HEK293 (cell line): ENCODE measurements around the gene CXCL11.

Experiments
- CTCF ChIA-PET: fragments of 350-600 bp; formaldehyde crosslinking; extraction: SDS; loops from one replicate; lab custom pipeline; 2021; ENCODE audit warnings: antibody characterized with exemption; lab: Yijun Ruan, JAX
- POLR2A ChIA-PET: fragments of 300-600 bp; formaldehyde crosslinking; extraction: SDS; loops from one replicate; lab custom pipeline; 2020; ENCODE audit warnings: antibody characterized with exemption, inconsistent platforms; lab: Yijun Ruan, JAX
- H3K27ac ChIP-seq: fragments of 200-500 bp; sonication (Bioruptor generic); 2 replicates; pipeline ENCODE4 v1.5.1; 2014; ENCODE audit warnings: low read depth, low read length, control low read depth, inconsistent platforms; ENCODE audit errors: extremely low read depth
- H3K36me3 ChIP-seq, 2 experiments: fragments of 200-500 bp in 1 of 2; sonication (Bioruptor generic) in 1 of 2; 1 replicate in 1 of 2; 2 replicates in 1 of 2; pipeline ENCODE4 v1.5.1; 2014 to 2017; ENCODE audit warnings: inconsistent platforms in 2 of 2, low read length in 2 of 2; ENCODE audit not compliant: control insufficient read depth in 2 of 2, insufficient read depth in 1 of 2
- H3K4me1 ChIP-seq: fragments of 200-500 bp; sonication (Bioruptor generic); 2 replicates; pipeline ENCODE4 v1.5.1; 2014; ENCODE audit warnings: mild to moderate bottlenecking, low read length, inconsistent platforms; ENCODE audit not compliant: control insufficient read depth, insufficient read depth
- H3K4me3 ChIP-seq: 2 replicates; pipeline ENCODE4 v1.5.1; 2011; ENCODE audit warnings: low read depth, mild to moderate bottlenecking, control low read depth, low read length, moderate library complexity
- H3K9me3 ChIP-seq: fragments of 200-500 bp; sonication (Bioruptor generic); 2 replicates; pipeline ENCODE4 v1.5.1; 2014; ENCODE audit warnings: low read depth, low read length, inconsistent platforms; ENCODE audit not compliant: control insufficient read depth, insufficient read depth
- EGR2 ChIP-seq: fragments of 450-650 bp; formaldehyde crosslinking; IDR thresholded peaks from 2 replicates; pipeline ENCODE4 v1.5.1; 2016; ENCODE audit warnings: low read depth, missing biosample characterization, missing genetic modification characterization
- FEZF1 ChIP-seq: fragments of 450-650 bp; formaldehyde crosslinking; IDR thresholded peaks from 2 replicates; pipeline ENCODE4 v1.5.1; 2016; ENCODE audit warnings: missing biosample characterization, missing genetic modification characterization
- GLI2 ChIP-seq: fragments of 450-650 bp; formaldehyde crosslinking; IDR thresholded peaks from 2 replicates; pipeline ENCODE4; 2017; ENCODE audit warnings: missing biosample characterization, missing genetic modification characterization, low read depth, borderline replicate concordance
- HOXA7 ChIP-seq: sonication (generic); formaldehyde crosslinking; IDR thresholded peaks from 2 replicates; pipeline ENCODE4 v1.8.1; 2022; ENCODE audit warnings: missing genetic modification reagents, borderline replicate concordance
- INSM2 ChIP-seq: fragments of 450-650 bp; formaldehyde crosslinking; IDR thresholded peaks from 2 replicates; pipeline ENCODE4 v1.5.1; 2016; ENCODE audit warnings: missing biosample characterization, missing genetic modification characterization
- KLF17 ChIP-seq: fragments of 450-650 bp; formaldehyde crosslinking; IDR thresholded peaks from 2 replicates; pipeline ENCODE4 v1.5.1; 2016; ENCODE audit warnings: missing biosample characterization, missing genetic modification characterization
- SP3 ChIP-seq: fragments of 450-650 bp; formaldehyde crosslinking; IDR thresholded peaks from 2 replicates; pipeline ENCODE4 v1.5.1; 2016; ENCODE audit warnings: missing biosample characterization, missing genetic modification characterization
- ZBTB6 ChIP-seq: fragments of 450-650 bp; formaldehyde crosslinking; IDR thresholded peaks from 2 replicates; pipeline ENCODE4 v1.5.1; 2017; ENCODE audit warnings: missing biosample characterization, missing genetic modification characterization
- ZNF112 ChIP-seq: fragments of 450-650 bp; formaldehyde crosslinking; IDR thresholded peaks from 2 replicates; pipeline ENCODE4 v1.5.0; 2017; ENCODE audit warnings: missing biosample characterization, missing genetic modification characterization
- ZNF174 ChIP-seq: fragments of 450-650 bp; formaldehyde crosslinking; IDR thresholded peaks from 2 replicates; pipeline ENCODE4 v1.5.0; 2017; ENCODE audit warnings: missing biosample characterization, mild to moderate bottlenecking, missing genetic modification characterization
- ZNF280C ChIP-seq: fragments of 450-650 bp; formaldehyde crosslinking; IDR thresholded peaks from 2 replicates; pipeline ENCODE4 v1.5.1; 2016; ENCODE audit warnings: missing biosample characterization, missing genetic modification characterization
- ZNF335 ChIP-seq: fragments of 450-650 bp; formaldehyde crosslinking; conservative IDR thresholded peaks from 2 replicates; pipeline ENCODE4 v1.5.1; 2016; ENCODE audit warnings: missing biosample characterization, missing genetic modification characterization
- ZNF362 ChIP-seq: fragments of 450-650 bp; formaldehyde crosslinking; IDR thresholded peaks from 2 replicates; pipeline ENCODE4 v1.5.1; 2016; ENCODE audit warnings: missing biosample characterization, missing genetic modification characterization
- ZNF624 ChIP-seq: fragments of 450-650 bp; formaldehyde crosslinking; IDR thresholded peaks from 2 replicates; pipeline ENCODE4 v1.5.1; 2017; ENCODE audit warnings: missing biosample characterization, missing genetic modification characterization
- ZNF626 ChIP-seq: fragments of 450-650 bp; sonication (Bioruptor Pico); formaldehyde crosslinking; IDR thresholded peaks from 2 replicates; pipeline ENCODE4 v1.5.1; 2018; ENCODE audit warnings: missing biosample characterization, missing genetic modification characterization, inconsistent platforms
- ZNF792 ChIP-seq: fragments of 450-650 bp; formaldehyde crosslinking; IDR thresholded peaks from 2 replicates; pipeline ENCODE4 v1.5.1; 2016; ENCODE audit warnings: missing biosample characterization, missing genetic modification characterization

Gene CXCL11

GRCh38 chr4:76029300-76029699, 6.6 kb downstream of the CXCL11 start:
- TF ChIP-seq ZNF112 (no peak), ZNF280C (no peak), HOXA7 (CRISPR knock-in tag) (no peak), ZNF626 (no peak), ZNF174 (tag by site-specific recombination) (no peak), SP3 (no peak), ZNF792 (tag by site-specific recombination) (no peak), KLF17 (tag by site-specific recombination) (no peak), ZNF362 (tag by site-specific recombination) (no peak), GLI2 (tag by site-specific recombination) (no peak), EGR2 (tag by site-specific recombination) (no peak)
- Histone ChIP-seq H3K4me3 (no peak overlapping the region), H3K9me3 (no peaks in the 10 kb centered on the region), H3K27ac (no peak overlapping the region), H3K36me3 (no peaks in the 10 kb centered on the region), H3K4me1 (no peaks in the 10 kb centered on the region)
- CTCF ChIA-PET = no interaction called here
- POLR2A ChIA-PET = no interaction called here

- TF ChIP-seq FEZF1 (tag by site-specific recombination) (peak; percentile 21; the same call in 1 of the 2 replicates), ZNF624 (tag by site-specific recombination) (no peak), ZNF335 (tag by site-specific recombination) (0 out of 2 replicates have a peak, but pooled peaks have one; percentile 21), ZBTB6 (no peak), INSM2 (tag by site-specific recombination) (no peak)
- Histone ChIP-seq H3K4me1 (no peaks in the 10 kb centered on the region), H3K9me3 (no peaks in the 10 kb centered on the region), H3K4me3 (no peak overlapping the region), H3K27ac (no peak overlapping the region), H3K36me3 (no peaks in the 10 kb centered on the region)
- ChIA-PET CTCF (no interaction called here), POLR2A (no interaction called here)
Observed at GRCh38 chr4:76028350-76028765, 7.5 kb downstream of the CXCL11 start.
